K562 (cell line): ENCODE measurements around the gene PIGN. TPM values are rescaled to one million over a fixed set of nuclear protein-coding genes. Genes with fewer than 3 reads are reported as not detected.

Experiments used
- ATAC-seq: fragments of 200-7000 bp; cut with Tn5 transposase; 3 replicates; pipeline ENCODE4 v1.9.1; 2020; ENCODE audit warnings: moderate library complexity
- BruUV-seq: library from RNA; stranded (reverse); fragments of 400-500 nt; replicated peaks from 2 replicates; lab custom pipeline; 2021; lab: Mats Ljungman, UMichigan
- CTCF ChIA-PET: fragments of 300-600 bp; formaldehyde crosslinking; extraction: SDS; loops from one replicate; lab custom pipeline; 2021; ENCODE audit warnings: low intra/inter-chr PET ratio; lab: Yijun Ruan, JAX
- POLR2A ChIA-PET: fragments of 300-600, 350-650 bp; sonication (Branson Sonifier 250); formaldehyde crosslinking; extraction: SDS; loops from one replicate; lab custom pipeline; 2021; ENCODE audit warnings: antibody characterized with exemption, inconsistent platforms; lab: Yijun Ruan, JAX
- DNase-seq, 4 experiments: peaks; one replicate each; pipeline versions ENCODE4 v3.0.0 to v3.0.0-alpha.2; 2011 to 2018; ENCODE audit warnings: low spot score in 3 of 4, mixed read lengths in 3 of 4; ENCODE audit errors: extremely low read depth in 1 of 4
- FAIRE-seq: peaks from 2 replicates; lab custom pipeline; 2011; peaks lifted over from hg19 to GRCh38; lab: Jason Lieb, UNC
- H2AFZ ChIP-seq: 2 replicates; pipeline ENCODE4 v1.6.0; 2011; ENCODE audit warnings: low read depth, low read length, control low read depth, inconsistent platforms
- H3K27ac ChIP-seq: fragments of 200-600 bp; 3 replicates; pipeline ENCODE4 v1.8.0; 2011; ENCODE audit warnings: low read depth, mild to moderate bottlenecking, control low read depth, inconsistent platforms, low read length, moderate library complexity, mixed read lengths; ENCODE audit errors: extremely low read depth
- H3K27me3 ChIP-seq, 2 experiments: fragments of 300-600 bp in 1 of 2; 2 replicates in 1 of 2; 3 replicates in 1 of 2; pipeline versions ENCODE4 v1.6.0 to v1.8.0; 2011; ENCODE audit warnings: inconsistent platforms in 2 of 2, low read length in 2 of 2, mild to moderate bottlenecking in 1 of 2, mixed read lengths in 1 of 2, moderate library complexity in 1 of 2; ENCODE audit not compliant: control insufficient read depth in 2 of 2, insufficient read depth in 2 of 2
- H3K36me3 ChIP-seq: fragments of 300-600 bp; 3 replicates; pipeline ENCODE4 v1.8.0; 2011; ENCODE audit warnings: mild to moderate bottlenecking, low read length, inconsistent platforms; ENCODE audit not compliant: control insufficient read depth, insufficient read depth
- H3K4me1 ChIP-seq, 2 experiments: fragments of 200-600 bp in 1 of 2; replicated peaks in 1 of 2; 2 replicates in 1 of 2; 3 replicates in 1 of 2; pipeline versions ENCODE4 v1.5.1 to v1.8.0; 2011; ENCODE audit warnings: inconsistent platforms in 2 of 2, low read length in 2 of 2, mild to moderate bottlenecking in 1 of 2, mixed read lengths in 1 of 2, moderate library complexity in 1 of 2; ENCODE audit not compliant: control insufficient read depth in 2 of 2, insufficient read depth in 2 of 2
- H3K4me2 ChIP-seq: 2 replicates; pipeline ENCODE4 v1.6.1; 2011; ENCODE audit warnings: low read length, control low read depth, inconsistent platforms, mixed read lengths; ENCODE audit not compliant: insufficient read depth
- H3K4me3 ChIP-seq: fragments of 200-600 bp; sonication (generic), shearing (Covaris generic); 2 replicates; pipeline ENCODE4 v1.5.1; 2016; ENCODE audit warnings: control low read depth, inconsistent platforms
- H3K79me2 ChIP-seq: fragments of 200-600 bp; 3 replicates; pipeline ENCODE4 v1.8.0; 2011; ENCODE audit warnings: low read length, inconsistent platforms; ENCODE audit not compliant: control insufficient read depth, insufficient read depth
- H3K9ac ChIP-seq, 2 experiments: 2 replicates each; pipeline versions ENCODE4 v1.6.0 to v1.6.1; 2011; ENCODE audit warnings: low read depth in 2 of 2, low read length in 2 of 2, control low read depth in 1 of 2, inconsistent platforms in 1 of 2, mild to moderate bottlenecking in 1 of 2, mixed read lengths in 1 of 2; ENCODE audit not compliant: insufficient read depth in 1 of 2
- H3K9me1 ChIP-seq: one replicate; pipeline ENCODE4 v1.6.0; 2011; ENCODE audit warnings: inconsistent platforms, mild to moderate bottlenecking, low read length, moderate library complexity; ENCODE audit not compliant: control insufficient read depth, insufficient read depth
- H3K9me3 ChIP-seq: replicated peaks from 2 replicates; pipeline ENCODE4 v1.5.1; 2011; ENCODE audit warnings: low read depth, low read length, inconsistent platforms; ENCODE audit not compliant: control insufficient read depth, insufficient read depth
- H4K20me1 ChIP-seq: replicated peaks from 2 replicates; pipeline ENCODE4 v1.6.1; 2011; ENCODE audit warnings: low read length, inconsistent platforms, mixed read lengths; ENCODE audit not compliant: control insufficient read depth, insufficient read depth
- BRD9 ChIP-seq: fragments of 450-650 bp; IDR thresholded peaks from 2 replicates; pipeline ENCODE4 v1.6.1; 2018; ENCODE audit warnings: low read depth; ENCODE audit not compliant: partially characterized antibody
- CBX5 ChIP-seq: IDR thresholded peaks from 2 replicates; pipeline ENCODE4 v1.6.1; 2014; ENCODE audit warnings: low read depth, borderline replicate concordance
- FOXP1 ChIP-seq: sonication (generic); formaldehyde crosslinking; IDR thresholded peaks from 2 replicates; pipeline ENCODE4 v1.8.0; 2022; ENCODE audit warnings: mild to moderate bottlenecking, missing genetic modification reagents
- GTF2F1 ChIP-seq: IDR thresholded peaks from 2 replicates; pipeline ENCODE4 v1.6.1; 2011; ENCODE audit warnings: low read depth, low read length, improper control_type of control experiment
- JUNB ChIP-seq: fragments of 450-650 bp; formaldehyde crosslinking; conservative IDR thresholded peaks from 2 replicates; pipeline ENCODE4 v1.4.0; 2020; ENCODE audit warnings: mild to moderate bottlenecking
- RNF2 ChIP-seq: sonication (generic); IDR thresholded peaks from 2 replicates; pipeline ENCODE4 v1.6.1; 2016
- TAF9B ChIP-seq: fragments of 450-650 bp; IDR thresholded peaks from 2 replicates; pipeline ENCODE4 v1.6.1; 2018; ENCODE audit warnings: mild to moderate bottlenecking; ENCODE audit not compliant: partially characterized antibody
- TEAD4 ChIP-seq, 2 experiments: sonication (generic) in 1 of 2; formaldehyde crosslinking in 1 of 2; IDR thresholded peaks; 2 replicates each; pipeline versions ENCODE4 v1.6.1 to v1.8.0; 2012 to 2022; ENCODE audit warnings: borderline replicate concordance in 1 of 2, inconsistent platforms in 1 of 2, low read length in 1 of 2, mild to moderate bottlenecking in 1 of 2, missing genetic modification reagents in 1 of 2
- ZFPM2 ChIP-seq: fragments of 250-450 bp; sonication (Bioruptor Pico); IDR thresholded peaks from 2 replicates; pipeline ENCODE4 v1.5.1; 2022; ENCODE audit warnings: mild to moderate bottlenecking
- ZNF347 ChIP-seq: fragments of 450-650 bp; formaldehyde crosslinking; IDR thresholded peaks from 2 replicates; pipeline ENCODE4 v1.4.0; 2020; ENCODE audit warnings: low read depth, mild to moderate bottlenecking, moderate library complexity
- ZNF584 ChIP-seq: fragments of 200-800 bp; sonication (Bioruptor generic); IDR thresholded peaks from 2 replicates; pipeline ENCODE4 v1.6.1; 2016; ENCODE audit warnings: low read depth, mild to moderate bottlenecking, missing genetic modification characterization, missing compliant biosample characterization
- ZNF696 ChIP-seq: fragments of 250-450 bp; sonication (Bioruptor Pico); conservative IDR thresholded peaks from 2 replicates; pipeline ENCODE4 v1.4.0; 2020; ENCODE audit warnings: mild to moderate bottlenecking, moderate library complexity
- WGBS: fragments of 100-300 bp; shearing (Covaris generic); methylation state at CpG from one replicate; pipeline ENCODE4 v1.1.6; 2016; ENCODE audit warnings: low coverage, mixed read lengths; ENCODE audit not compliant: insufficient coverage; ENCODE audit errors: missing lambda C conversion rate; 5-methylcytosine and 5-hydroxymethylcytosine counted together
- in situ Hi-C: fragments of 300-500 bp; cut with MboI; formaldehyde crosslinking; loops from 4 replicates; pipeline ENCODE4 v1.15.0; 2018; ENCODE audit warnings: inconsistent platforms, mixed read lengths
- intact Hi-C: fragments of 100-400 bp; cut with micrococcal nuclease; formaldehyde crosslinking; loops from 2 replicates; pipeline ENCODE4 v1.14.2; 2022
- polyA plus RNA-seq, 8 experiments: library from polyadenylated mRNA; depleted of rRNA in 4 of 8; stranded (reverse) in 5 of 8; unstranded in 3 of 8; fragments of >200 nt; fragmentation: Nextera tagmentation in 2 of 8; fragmentation: Illumina TruSeq in 1 of 8; extraction: Ambion mirVana in 2 of 8; extraction: Trizol in 1 of 8; gene quantifications; 2 replicates each; pipeline versions ENCODE4 v1.2.1 to v1.2.3, GENCODE V29; 2011 to 2014; ENCODE audit warnings: inconsistent platforms in 1 of 8, missing spikeins in 1 of 8
- total RNA-seq, 7 experiments: library from RNA; depleted of rRNA in 6 of 7; stranded (reverse); fragments of >200 nt in 6 of 7; fragmentation: Illumina TruSeq in 2 of 7; extraction: Trizol in 2 of 7; gene quantifications; 2 replicates each; pipeline versions ENCODE4 v1.2.1 to v1.2.3, GENCODE V29; 2011 to 2021; ENCODE audit warnings: low replicate concordance in 1 of 7
- TF ChIP-seq, protein P1 (sequence below): IDR thresholded peaks from 2 replicates; pipeline ENCODE4 v1.6.1; 2012; ENCODE audit warnings: low read depth, low read length, improper control_type of control experiment, borderline replicate concordance
- TF ChIP-seq, protein P2 (sequence below): sonication (generic); formaldehyde crosslinking; IDR thresholded peaks from 2 replicates; pipeline ENCODE4 v1.8.0; 2022; ENCODE audit warnings: missing genetic modification reagents, mild to moderate bottlenecking, borderline replicate concordance
- TF ChIP-seq, protein P3 (sequence below): fragments of 250-450 bp; sonication (Bioruptor Pico); IDR thresholded peaks from 2 replicates; pipeline ENCODE4 v1.4.0; 2020; ENCODE audit warnings: mild to moderate bottlenecking

PIGN gene
- total and polyA plus RNA-seq, 9 of the 15 experiments (the other 6 are each of a cell fraction or from before 2014, with no cell fraction given): 9.9 to 25.6 (median 17.3) TPM

DNA sequence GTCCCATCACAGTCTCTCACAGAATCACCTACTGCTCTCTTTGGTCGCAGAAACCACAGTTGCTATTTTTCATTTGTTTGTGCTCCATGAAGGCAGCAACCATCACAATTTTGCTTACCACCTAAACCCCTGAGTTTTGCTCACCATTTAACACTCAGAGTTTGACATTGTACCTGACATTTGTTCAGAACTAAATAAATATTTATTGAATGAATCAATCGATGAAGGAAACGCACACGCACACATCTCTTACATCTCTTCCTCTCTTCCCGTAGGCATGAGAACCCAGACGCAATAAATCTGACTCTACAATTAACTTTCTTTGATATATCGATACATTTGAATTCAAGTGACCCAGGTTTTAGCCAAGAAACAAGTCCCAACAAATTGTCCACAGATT is 188.5 kb downstream of the PIGN start (continued):
- TF ChIP-seq ZFPM2 (CRISPR knock-in tag) (no peak), GTF2F1 (no peak), BRD9 (no peak), JUNB (CRISPR knock-in tag) (no peak), RNF2 (no peak), TEAD4 (IDR thresholded peaks at IDR 0.05; ENCODE audit: low read length) (no peak), TEAD4 (CRISPR knock-in tag; IDR thresholded peaks at IDR 0.05; ENCODE audit: borderline replicate concordance) (no peak)
- TF ChIP-seq, protein P1, sequence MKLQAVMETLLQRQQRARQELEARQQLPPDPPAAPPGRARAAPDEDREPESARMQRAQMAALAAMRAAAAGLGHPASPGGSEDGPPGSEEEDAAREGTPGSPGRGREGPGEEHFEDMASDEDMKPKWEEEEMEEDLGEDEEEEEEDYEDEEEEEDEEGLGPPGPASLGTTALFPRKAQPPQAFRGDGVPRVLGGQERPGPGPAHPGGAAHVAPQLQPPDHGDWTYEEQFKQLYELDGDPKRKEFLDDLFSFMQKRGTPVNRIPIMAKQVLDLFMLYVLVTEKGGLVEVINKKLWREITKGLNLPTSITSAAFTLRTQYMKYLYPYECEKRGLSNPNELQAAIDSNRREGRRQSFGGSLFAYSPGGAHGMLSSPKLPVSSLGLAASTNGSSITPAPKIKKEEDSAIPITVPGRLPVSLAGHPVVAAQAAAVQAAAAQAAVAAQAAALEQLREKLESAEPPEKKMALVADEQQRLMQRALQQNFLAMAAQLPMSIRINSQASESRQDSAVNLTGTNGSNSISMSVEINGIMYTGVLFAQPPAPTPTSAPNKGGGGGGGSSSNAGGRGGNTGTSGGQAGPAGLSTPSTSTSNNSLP: no peak
- TF ChIP-seq, protein P2, sequence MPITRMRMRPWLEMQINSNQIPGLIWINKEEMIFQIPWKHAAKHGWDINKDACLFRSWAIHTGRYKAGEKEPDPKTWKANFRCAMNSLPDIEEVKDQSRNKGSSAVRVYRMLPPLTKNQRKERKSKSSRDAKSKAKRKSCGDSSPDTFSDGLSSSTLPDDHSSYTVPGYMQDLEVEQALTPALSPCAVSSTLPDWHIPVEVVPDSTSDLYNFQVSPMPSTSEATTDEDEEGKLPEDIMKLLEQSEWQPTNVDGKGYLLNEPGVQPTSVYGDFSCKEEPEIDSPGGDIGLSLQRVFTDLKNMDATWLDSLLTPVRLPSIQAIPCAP (CRISPR knock-in tag): no peak

DNA sequence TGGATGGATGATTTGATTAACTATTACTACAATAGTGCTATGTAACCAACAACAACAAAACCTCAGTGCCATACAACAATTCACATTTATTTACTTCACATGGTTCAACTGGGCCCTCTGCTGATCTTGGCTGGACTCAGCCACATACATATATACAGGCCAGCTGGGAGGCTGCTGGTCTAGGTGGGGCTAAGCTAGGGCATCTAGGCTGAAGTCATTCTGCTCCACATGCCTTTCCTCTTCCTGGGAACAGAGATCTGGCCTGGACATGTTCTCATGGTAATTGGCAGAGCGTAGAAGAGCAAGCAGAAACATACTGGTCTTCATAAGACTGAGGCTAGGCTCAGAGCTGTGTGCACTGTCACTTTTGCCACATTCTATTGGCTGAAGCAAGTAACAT is 191.2 kb downstream of the PIGN start:
- Histone ChIP-seq H3K27me3 (no peaks in the 10 kb centered on the region), H3K9me1 (no peaks in the 10 kb centered on the region), H3K4me2 (no peak overlapping the region), H3K79me2 (no peaks in the 10 kb centered on the region), H4K20me1 (no peaks in the 10 kb centered on the region), H3K36me3 (no peaks in the 10 kb centered on the region), H3K4me1 (no peaks in the 10 kb centered on the region), H3K9me3 (no peaks in the 10 kb centered on the region), H3K9ac (no peak overlapping the region), H3K4me3 (no peak overlapping the region), H2AFZ (no peak overlapping the region), H3K27ac (no peak overlapping the region)
- ATAC-seq: no peak
- in situ Hi-C loops: no loop called here
- no peak for FAIRE-seq
- TF ChIP-seq TAF9B (no peak), FOXP1 (CRISPR knock-in tag) (no peak), CBX5 (no peak), ZNF696 (CRISPR knock-in tag) (no peak), ZNF347 (no peak), ZNF584 (CRISPR knock-in tag) (no peak)
- TF ChIP-seq, protein P3, sequence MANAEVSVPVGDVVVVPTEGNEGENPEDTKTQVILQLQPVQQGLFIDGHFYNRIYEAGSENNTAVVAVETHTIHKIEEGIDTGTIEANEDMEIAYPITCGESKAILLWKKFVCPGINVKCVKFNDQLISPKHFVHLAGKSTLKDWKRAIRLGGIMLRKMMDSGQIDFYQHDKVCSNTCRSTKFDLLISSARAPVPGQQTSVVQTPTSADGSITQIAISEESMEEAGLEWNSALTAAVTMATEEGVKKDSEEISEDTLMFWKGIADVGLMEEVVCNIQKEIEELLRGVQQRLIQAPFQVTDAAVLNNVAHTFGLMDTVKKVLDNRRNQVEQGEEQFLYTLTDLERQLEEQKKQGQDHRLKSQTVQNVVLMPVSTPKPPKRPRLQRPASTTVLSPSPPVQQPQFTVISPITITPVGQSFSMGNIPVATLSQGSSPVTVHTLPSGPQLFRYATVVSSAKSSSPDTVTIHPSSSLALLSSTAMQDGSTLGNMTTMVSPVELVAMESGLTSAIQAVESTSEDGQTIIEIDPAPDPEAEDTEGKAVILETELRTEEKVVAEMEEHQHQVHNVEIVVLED: no peak
- no peak for DNase-seq
- intact Hi-C loops: no loop called here
- ChIA-PET CTCF (no interaction called here), POLR2A (no interaction called here)
- 0% methylated on average over 1 of the region's 1 CpG for WGBS
- no TSS peak for BruUV-seq
